NCI-H146 treated with DMSO at 0.1 percent for 48 hours (cell line): ENCODE data around the gene SAV1.
A peak's percentile ranks its signal among the peaks of the same experiment; 100 is the strongest.

Experiments
- DNase-seq: peaks from one replicate; lab custom pipeline; 2025; ENCODE audit not compliant: unreplicated experiment; lab: John Stamatoyannopoulos, UW

The SAV1 gene

DNA sequence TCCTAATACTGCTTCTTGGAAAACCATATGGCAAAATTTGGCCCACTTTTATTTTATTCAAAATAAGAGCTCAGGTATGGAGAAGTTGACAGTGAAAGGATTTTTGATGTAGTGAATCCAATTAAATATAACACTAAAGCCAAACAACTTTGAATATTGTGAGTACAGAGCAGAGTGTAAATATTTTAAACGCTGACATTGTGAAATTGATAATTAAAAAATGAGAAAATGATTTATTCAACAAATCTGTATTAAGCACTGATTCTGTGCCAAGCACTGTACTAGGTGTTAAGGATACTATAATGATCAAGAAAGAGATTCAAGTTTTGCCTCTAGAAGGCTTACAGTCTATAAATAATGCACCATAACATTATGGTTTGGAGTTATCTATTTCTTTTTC lies 57.6 kb downstream of the SAV1 start:
- DNase-seq: no peak

DNA sequence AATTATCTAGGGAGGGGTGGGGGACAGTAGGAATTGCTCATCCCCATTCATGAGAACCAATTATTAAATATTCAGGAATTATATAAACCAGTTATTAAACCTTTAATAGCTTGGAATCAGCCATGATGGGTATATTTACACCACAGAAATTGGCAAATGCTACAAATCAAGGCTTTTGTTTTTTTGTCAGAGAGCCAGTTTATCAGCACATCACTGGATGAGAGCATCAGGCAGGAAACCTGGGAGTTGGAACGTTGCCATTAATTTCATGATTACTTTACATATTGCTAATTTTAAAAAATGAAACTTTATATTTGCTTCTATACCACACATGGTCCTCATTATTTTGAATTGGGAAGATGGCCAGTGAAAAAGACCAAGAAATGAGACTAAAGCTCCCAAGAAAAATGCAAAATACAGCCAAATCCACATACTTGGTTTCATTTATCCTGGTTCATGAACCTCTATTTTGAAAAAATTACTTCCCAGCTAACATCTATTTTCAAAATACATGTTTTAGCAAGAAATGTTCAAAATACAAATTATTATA lies 59.7 kb downstream of the SAV1 start:
- DNase-seq: no peak

DNA sequence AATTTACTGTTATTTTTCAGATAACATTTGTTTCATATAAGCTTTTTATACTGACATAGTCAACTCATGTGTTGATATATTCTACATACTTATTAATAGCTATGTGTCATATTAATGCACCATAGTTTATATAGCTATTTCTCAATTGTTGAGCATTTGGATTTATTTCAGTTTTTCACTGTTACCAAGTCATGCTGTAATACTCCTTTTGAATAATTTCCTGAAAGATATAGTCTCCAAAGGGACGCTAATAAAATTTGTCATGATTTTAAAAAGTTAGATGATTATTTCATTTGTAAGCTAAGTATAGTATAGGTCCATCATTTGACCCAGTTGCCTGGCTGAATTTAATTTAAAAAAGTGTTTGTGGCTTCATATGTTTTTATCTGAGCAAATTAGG lies 60.3 kb downstream of the SAV1 start:
- DNase-seq: no peak

DNA sequence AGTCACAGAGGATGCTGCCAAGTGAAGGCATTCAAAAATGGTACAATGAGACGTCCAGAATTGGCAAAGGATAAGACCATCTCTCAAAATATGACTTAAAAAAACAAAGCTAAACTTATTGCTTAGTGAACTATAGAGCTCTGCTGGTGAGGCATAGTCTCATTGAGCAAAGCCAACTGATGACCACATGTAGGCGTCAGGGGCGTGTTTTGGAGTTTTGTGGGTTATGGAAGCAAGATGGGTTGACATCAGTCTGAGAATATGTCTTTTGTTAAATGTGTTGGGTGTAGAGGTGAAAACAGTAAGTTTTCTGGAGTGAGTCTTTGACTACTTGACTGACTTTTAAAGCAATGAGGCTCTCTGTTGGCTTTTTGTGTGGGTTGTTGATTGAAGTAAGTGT lies 60.9 kb downstream of the SAV1 start:
- no peak for DNase-seq

DNA sequence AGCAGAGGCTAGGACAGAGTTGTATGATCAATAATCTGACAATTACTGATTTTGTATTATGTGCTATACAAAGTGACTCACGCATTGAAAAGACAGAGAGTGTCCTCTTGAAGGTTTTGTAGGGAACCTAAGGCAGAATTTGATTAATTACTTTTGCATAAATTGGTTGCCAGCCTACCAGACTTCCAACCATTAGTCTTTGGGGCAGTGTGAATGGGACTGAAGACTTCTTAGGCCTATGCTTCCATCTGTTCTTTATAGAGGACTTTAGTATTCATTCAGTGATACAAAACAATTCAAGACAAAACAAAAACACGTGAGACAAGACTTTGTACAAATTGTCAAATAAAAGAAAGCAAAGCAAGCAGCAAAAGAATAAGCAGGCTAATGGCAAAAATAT lies 61.6 kb downstream of the SAV1 start:
- no peak for DNase-seq

DNA sequence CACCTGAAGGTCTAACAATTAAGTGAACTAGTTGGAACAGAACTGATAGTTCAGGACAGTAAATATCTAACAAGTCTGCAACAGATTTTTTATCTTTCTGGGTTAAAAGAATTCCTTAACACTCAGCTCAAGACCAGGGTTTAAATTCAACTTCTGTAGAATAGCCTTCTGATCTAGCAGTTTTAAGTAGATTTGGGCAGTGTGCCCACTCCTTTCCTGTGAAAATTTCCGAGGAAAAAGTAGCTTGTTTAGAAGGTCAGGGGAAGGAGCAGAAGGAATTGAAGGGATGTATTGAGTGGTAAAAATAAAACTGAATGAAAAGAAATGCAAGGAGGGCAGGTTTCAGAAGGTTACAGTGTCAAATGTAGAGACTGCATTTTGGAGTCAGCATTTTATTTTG lies 62.3 kb downstream of the SAV1 start:
- DNase-seq: no peak

DNA sequence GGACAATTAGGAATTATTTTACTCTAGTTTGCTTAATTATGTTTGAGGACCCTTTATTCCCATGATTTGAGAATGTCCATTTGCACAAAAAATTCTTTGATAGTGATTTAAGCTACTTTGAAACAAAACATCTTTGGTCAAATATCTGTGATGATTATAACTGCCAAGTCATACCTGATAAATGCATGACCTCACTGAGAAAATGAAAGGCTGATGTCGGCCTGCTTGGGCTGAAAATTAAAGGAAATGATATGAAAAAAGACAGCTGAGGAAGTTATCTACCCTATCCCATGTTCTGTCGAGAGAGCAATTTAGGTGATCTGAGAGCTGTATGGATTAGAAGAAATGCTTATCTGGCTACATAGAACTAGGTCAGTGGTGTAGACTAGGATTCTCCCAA lies 64.5 kb downstream of the SAV1 start:
- no peak for DNase-seq

DNA sequence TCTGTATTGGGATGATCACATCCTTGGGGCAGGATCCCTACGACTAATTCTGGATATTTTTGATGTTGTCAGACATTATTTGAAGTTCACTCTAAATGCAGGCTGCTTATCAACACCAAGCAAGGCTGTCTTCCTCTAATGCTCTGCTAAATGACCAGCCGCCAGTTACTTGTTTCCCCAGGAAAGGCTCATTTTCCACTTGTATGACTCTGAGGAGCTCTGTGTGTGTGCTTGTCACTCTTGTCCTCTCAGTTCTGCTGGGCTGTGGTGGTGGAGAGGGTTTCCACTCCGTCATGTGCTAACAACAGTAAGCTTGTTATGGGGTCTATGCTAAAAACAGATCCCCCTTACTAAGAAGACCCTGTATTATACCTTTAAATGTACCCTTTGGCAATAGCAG lies 66.1 kb downstream of the SAV1 start:
- no peak for DNase-seq

DNA sequence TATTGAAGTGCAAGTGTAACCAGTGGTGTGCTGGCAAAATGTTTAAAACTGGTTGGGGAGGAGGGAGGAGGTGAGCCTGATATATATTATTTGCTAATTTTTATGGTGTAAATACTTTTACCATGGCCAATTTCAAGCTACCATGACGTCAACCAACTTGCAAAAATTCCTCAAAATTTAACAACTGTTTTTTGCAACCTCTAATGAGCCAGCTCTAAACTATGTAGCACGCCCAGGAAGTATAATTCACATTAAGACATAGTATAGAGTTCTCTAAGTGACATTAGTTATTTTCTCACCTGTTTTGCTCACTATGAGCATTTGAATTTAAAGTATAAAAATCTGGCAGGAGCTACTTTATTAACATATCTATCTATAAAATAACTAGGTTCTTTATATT lies 66.7 kb downstream of the SAV1 start:
- DNase-seq: no peak

DNA sequence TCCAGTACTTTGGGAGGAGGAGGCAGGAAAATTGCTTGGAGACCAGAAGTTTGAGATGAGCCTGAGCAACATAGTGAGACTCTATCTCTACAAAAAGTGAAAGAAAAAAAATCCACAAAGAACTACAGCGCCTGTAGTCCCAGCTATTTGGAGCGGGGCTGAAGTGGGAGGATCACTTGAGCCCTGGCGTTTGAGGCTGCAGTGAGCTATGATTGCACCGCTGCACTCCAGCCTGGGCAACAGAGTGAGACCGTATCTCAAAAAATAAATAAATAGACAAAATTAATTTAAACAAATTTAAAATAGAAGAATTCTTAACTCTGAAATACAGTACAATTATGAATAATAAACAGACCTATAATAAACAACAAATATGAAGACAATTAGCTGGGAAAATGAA lies 67.3 kb downstream of the SAV1 start:
- DNase-seq: no peak

DNA sequence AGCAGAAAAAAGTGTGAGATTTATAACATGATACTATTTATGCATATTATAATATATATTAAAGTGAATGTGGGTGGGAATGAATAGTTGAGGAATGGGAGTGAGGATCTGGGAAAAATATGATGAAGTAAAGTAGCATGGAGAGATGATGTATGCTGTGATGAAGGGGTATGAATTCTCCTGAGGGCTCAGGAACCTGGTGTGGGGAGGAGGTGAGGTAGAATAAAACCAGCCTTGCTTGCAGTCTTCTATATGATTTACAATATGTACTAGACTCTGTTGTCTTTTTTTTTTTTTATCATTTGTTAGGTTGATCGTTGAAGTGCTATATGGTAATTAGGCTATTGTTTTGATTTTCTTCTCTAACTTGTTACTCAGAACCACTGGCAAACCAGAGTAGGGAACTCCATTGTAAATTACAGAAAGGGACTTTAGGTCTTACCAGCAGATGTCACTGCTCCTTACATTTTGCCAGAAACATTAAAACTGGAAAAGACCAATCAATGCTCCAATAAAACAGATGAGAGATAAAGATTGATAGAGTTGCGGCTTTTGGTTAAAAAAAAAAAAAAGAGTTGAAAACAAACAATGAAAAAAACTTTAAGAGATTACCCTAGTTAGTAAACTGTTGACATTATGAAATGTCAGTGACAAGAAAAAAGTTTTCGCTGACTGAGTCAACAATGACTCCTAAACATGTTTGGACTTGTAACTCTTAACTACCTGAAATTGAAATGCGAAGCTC lies 68.2 kb downstream of the SAV1 start:
- DNase-seq: peak; percentile 11

DNA sequence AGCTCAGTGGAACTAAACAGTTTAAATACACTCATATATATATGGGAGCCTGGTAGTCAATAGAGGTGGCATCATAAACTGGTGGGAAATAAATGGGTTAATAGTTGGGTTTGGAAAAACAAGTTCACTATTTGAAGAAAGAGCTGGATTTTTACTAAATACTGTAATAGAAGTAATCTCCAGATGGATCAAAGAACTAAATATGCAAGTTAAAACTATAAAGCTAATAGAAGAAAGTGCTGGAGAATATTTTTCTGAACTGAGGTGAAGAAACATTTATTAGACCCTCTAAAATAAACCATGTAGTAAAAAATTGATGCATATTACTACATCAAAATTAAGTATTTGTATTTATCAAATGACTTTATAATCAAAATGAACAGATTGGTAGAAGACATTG lies 69.3 kb downstream of the SAV1 start:
- no peak for DNase-seq

DNA sequence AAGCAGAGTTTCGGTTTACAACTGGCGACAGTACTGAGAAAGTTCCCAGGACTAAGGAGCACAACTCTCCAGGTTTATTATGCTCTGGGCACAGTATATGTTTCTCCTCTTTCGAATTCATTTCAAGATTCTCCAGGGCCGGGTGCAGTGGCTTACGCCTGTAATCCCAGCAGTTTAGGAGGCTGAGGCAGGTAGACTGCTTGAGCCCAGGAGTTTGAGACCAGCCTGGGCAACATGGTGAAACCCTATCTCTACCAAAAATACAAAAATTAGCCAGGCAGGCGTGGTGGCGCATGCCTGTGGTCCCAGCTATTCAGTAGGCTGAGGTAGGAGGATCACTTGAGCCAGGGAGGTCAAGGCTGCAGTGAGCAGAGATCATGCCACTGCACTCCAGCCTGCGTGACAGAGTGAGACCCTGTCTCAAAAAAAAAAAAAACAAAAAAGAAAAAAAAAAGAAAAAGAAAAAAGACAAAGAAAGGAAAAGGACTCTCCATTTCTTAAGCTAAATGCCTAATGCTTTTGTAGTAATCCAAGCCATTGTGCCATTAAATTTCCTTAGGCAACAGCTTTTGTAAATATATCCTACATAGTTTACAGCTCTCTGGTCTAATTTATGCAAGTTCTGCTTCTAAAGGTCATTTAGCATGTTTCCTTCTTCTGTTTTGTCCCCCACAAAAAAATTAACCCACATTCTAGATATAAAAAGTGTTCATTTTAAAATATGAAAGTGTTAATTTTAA lies 73.4 kb downstream of the SAV1 start:
- DNase-seq: no peak

DNA sequence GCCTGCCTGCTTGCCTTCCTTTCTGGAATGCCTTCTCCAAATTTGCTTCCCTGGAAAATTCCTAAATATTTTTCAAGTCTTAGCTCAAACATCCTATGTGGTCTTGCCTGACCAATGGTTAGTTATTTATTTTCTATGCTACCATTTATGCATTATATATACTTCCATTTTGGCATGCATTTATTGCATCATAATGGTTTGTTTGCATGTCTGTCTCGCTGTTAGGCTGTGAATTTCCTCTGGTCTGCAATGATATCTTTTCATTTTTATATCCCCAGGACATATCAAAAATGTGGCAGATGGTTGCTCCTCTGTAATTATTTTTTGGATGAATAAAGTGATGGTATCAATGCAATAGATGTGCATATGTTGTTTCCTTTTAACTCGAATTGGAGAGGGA lies 77.6 kb downstream of the SAV1 start:
- no peak for DNase-seq
